Motor neuron (in vitro differentiated cells): ENCODE results near the gene DACT2. TPM values are rescaled to one million over a fixed set of nuclear protein-coding genes. Genes with fewer than 3 reads are reported as not detected.
A peak's percentile ranks its signal among the peaks of the same experiment; 100 is the strongest.

Experiments used
- ATAC-seq, 8 experiments: fragments of 200-7000 bp; cut with Tn5 transposase; replicated peaks in 6 of 8; 2 replicates each; pipeline ENCODE4 v1.8.0; 2021; ENCODE audit warnings: mild to moderate bottlenecking in 8 of 8, moderate library complexity in 8 of 8
- H3K27ac ChIP-seq, 2 donors: fragments of 250-450 bp; sonication (Bioruptor Pico); 2 replicates each; pipeline ENCODE4 v1.9.0; 2021; ENCODE audit warnings: antibody characterized with exemption in 2 of 2, mild to moderate bottlenecking in 2 of 2, moderate library complexity in 1 of 2
- H3K4me1 ChIP-seq, 2 donors: fragments of 250-450 bp; sonication (Bioruptor Pico); replicated peaks in 1 of 2; 2 replicates each; pipeline ENCODE4 v1.6.1; 2021; ENCODE audit warnings: antibody characterized with exemption in 2 of 2, mild to moderate bottlenecking in 2 of 2, moderate library complexity in 1 of 2
- H3K4me3 ChIP-seq, 5 donors: fragments of 250-450 bp; sonication (Bioruptor Pico); 2 replicates each; pipeline ENCODE4 v1.9.0; 2021; ENCODE audit warnings: antibody characterized with exemption in 5 of 5, mild to moderate bottlenecking in 5 of 5, moderate library complexity in 4 of 5
- WGBS, 10 experiments: fragments of 450-650 bp; shearing (Covaris generic); methylation state at CpG; one replicate each; pipeline ENCODE4 v1.0.0; 2022; 5-methylcytosine and 5-hydroxymethylcytosine counted together
- in situ Hi-C, 9 experiments: fragments of 400-800 bp; cut with MboI; loops; one replicate each; pipeline ENCODE4 v1.15.0; 2021; ENCODE audit warnings: low sequenced_read_pairs in 9 of 9, low pct_unique_long_range_greater_than_20kb in 2 of 9; ENCODE audit not compliant: unreplicated experiment in 9 of 9
- total RNA-seq, 8 experiments: library from RNA; unstranded; fragments of 300-600 nt; gene quantifications; 2 replicates each; pipeline versions ENCODE4 v1.2.3 to v1.2.4, GENCODE V29; 2022

DACT2 gene
- total RNA-seq, 8 experiments from 2014 or later, result 0.20 to 7.4 (median 1.1) TPM; not detected in 2

DNA sequence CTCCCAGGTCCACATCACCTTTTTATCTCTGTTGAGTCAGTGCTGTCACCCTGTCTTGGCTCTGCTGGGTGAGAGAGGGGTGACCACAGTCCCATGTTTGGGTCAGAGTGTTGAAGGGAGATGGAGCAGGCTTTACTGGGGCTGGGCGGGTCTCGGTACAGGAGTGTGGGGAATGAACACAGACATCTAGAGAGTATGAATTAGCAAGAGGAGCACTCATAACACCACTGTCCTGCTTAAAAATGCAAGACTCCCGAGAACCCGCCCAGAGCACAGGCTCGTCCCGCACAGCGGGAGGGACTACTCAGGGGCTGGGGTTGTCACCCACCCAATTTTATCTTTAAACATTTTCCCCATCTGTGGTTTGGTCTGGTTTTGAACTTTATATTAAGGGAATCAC lies 27.5 kb upstream of the DACT2 start:
- Histone ChIP-seq H3K27ac (no peak overlapping the region), H3K4me1 (peaks cover 0 to 7% of the 10 kb centered on the region in 2 donors), H3K4me3 (no peak overlapping the region)
- WGBS, 10 experiments, result 83% methylated on average over 7 of the region's 7 CpGs; no CpG with 5 or more reads in 9 of the 10 experiments
- in situ Hi-C loops, result no loop called here
- ATAC-seq, result no peak

GRCh38 chr6:168345896-168346754 lies 26.5 kb upstream of the DACT2 start:
- ATAC-seq, result peak in 4 of 8 experiments; percentile 11 to 68 (median 20)
- H3K4me3 ChIP-seq, result no peak overlapping the region
- H3K27ac ChIP-seq, result no peak overlapping the region
- H3K4me1 ChIP-seq, result peaks cover 0 to 7% of the 10 kb centered on the region in 2 donors
- WGBS, 10 experiments, result 80 to 100% (median 90%) methylated on average over 1 to 3 of the region's 33 CpGs; no CpG with 5 or more reads in 5 of the 10 experiments
- in situ Hi-C loops, result no loop called here

- H3K27ac ChIP-seq, result no peak overlapping the region
- no peak for ATAC-seq
- 94% methylated on average over 13 of the region's 18 CpGs; no CpG with 5 or more reads in 9 of the 10 experiments for WGBS, 10 experiments
- H3K4me3 ChIP-seq, result no peak overlapping the region
- peaks cover 0 to 7% of the 10 kb centered on the region in 2 donors for H3K4me1 ChIP-seq
- in situ Hi-C loops, result no loop called here
Measured at GRCh38 chr6:168345266-168345665, 25.7 kb upstream of the DACT2 start.

- 25 to 96% (median 83%) methylated on average over 1 to 2 of the region's 2 CpGs; no CpG with 5 or more reads in 5 of the 10 experiments for WGBS, 10 experiments
- no peak for ATAC-seq
- H3K4me1 ChIP-seq, result peaks cover 0 to 7% of the 10 kb centered on the region in 2 donors
- in situ Hi-C loops, result no loop called here
- H3K27ac ChIP-seq, result no peak overlapping the region
- H3K4me3 ChIP-seq, result no peak overlapping the region
Measured at GRCh38 chr6:168344338-168344737, 24.8 kb upstream of the DACT2 start.

GRCh38 chr6:168343239-168344150 lies 23.9 kb upstream of the DACT2 start:
- WGBS, 10 experiments, result 8 to 83% (median 65%) methylated on average over 1 to 10 of the region's 24 CpGs; no CpG with 5 or more reads in 3 of the 10 experiments
- Histone ChIP-seq H3K27ac (no peak overlapping the region), H3K4me1 (peaks cover 0 to 7% of the 10 kb centered on the region in 2 donors), H3K4me3 (no peak overlapping the region)
- in situ Hi-C loops, result no loop called here
- peak in 4 of 8 experiments; percentile 24 to 47 (median 27) for ATAC-seq

- H3K4me3 ChIP-seq, result no peak overlapping the region
- no peak for ATAC-seq
- in situ Hi-C loops, result no loop called here
- WGBS, 10 experiments, result 0 to 100% (median 67%) methylated on average over 1 to 3 of the region's 17 CpGs; no CpG with 5 or more reads in 4 of the 10 experiments
- H3K4me1 ChIP-seq, result peaks cover 0 to 7% of the 10 kb centered on the region in 2 donors
- no peak overlapping the region for H3K27ac ChIP-seq
Measured at GRCh38 chr6:168342636-168343035, 23.1 kb upstream of the DACT2 start.

DNA sequence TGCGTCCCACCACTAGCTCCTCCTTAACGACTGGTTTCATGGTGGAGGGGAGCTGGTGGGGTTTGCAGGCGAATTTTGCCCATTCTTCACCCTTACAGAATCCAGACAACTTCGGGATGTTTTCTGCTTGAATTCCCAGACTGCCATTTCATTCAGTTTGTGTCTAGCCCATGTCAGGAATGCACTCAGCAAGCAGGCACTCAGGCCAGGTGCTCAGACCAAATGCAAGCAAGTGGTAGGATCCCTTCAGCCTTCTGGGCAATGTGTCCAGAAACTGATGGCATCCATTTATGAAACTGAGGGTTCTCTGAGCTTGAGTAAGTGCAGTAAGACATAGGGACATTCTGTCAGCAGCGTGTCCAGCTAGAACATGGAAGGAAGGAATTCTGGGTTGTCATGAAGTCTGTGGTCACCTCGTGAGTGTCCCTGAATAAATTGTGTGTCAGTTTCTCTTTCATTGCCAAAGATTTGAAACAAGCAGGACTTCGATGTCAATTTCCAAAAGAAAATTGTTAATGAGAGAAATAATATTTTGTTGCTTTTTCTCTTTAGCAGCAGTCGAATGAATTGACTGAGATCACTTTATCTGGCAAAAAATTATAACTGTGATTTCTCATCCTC lies 21.8 kb upstream of the DACT2 start:
- in situ Hi-C loops, result no loop called here

GRCh38 chr6:168340819-168341218 lies 21.2 kb upstream of the DACT2 start:
- no peak for ATAC-seq
- 35 to 100% (median 100%) methylated on average over 1 to 3 of the region's 10 CpGs; no CpG with 5 or more reads in 5 of the 10 experiments for WGBS, 10 experiments
- Histone ChIP-seq H3K4me3 (no peak overlapping the region), H3K27ac (no peak overlapping the region), H3K4me1 (no peaks in the 10 kb centered on the region)
- in situ Hi-C loops, result no loop called here

More for the DNA sequence above, 21.8 kb upstream of the DACT2 start:
- Histone ChIP-seq H3K4me1 (peaks cover 0 to 4% of the 10 kb centered on the region in 2 donors), H3K4me3 (no peak overlapping the region), H3K27ac (no peak overlapping the region)
- 6 to 95% (median 71%) methylated on average over 1 to 7 of the region's 8 CpGs for WGBS, 10 experiments
- no peak for ATAC-seq

DNA sequence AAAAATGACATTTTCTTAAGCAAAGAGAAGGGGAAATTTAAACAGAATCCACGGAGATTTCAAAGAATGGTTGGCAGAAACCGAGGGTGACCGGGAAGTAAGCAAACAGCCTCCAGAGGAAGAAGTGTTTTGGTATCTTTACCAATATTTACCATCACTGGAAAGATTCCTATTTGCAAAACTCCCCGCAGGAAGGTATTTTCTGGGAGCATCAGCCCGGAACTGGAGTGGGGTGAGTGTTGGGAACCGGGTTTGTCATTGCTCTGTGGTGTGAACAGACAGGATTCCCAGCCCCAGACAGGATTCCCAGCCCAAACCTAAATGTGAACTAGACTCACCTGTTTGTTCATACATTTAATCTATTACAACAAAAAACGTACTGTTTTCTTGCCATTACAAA lies 19.2 kb upstream of the DACT2 start:
- Histone ChIP-seq H3K4me3 (no peak overlapping the region), H3K27ac (no peak overlapping the region), H3K4me1 (peaks cover 4 to 6% of the 10 kb centered on the region in 2 donors)
- in situ Hi-C loops, result no loop called here
- 7 to 89% (median 75%) methylated on average over 3 to 7 of the region's 7 CpGs for WGBS, 10 experiments
- ATAC-seq, result peak in 1 of 8 experiments; percentile 23

DNA sequence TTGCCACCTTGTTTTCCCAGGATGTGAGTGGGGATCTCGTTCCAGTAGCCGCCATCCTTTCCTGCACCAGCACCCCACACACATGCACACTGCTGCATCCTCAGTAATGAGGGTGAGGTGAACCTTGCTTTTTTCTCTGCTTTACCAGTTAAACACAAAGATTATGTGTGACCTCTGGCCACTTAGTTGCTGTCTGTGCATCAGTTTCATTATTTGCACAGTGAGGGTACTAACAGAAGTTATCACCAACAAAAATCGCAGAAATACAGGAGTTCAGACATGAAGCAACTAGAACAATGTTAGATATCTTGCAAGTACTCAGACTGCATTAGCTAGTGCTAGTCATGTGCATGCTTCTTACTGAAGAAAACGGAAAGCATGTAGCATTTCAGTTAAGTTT lies 17.4 kb upstream of the DACT2 start:
- in situ Hi-C loops, result no loop called here
- WGBS, 10 experiments, result 0 to 93% (median 81%) methylated on average over 1 to 4 of the region's 4 CpGs
- no peak overlapping the region for H3K27ac ChIP-seq
- no peak overlapping the region for H3K4me3 ChIP-seq
- no peak for ATAC-seq
- H3K4me1 ChIP-seq, result peaks cover 10 to 14% of the 10 kb centered on the region in 2 donors

DNA sequence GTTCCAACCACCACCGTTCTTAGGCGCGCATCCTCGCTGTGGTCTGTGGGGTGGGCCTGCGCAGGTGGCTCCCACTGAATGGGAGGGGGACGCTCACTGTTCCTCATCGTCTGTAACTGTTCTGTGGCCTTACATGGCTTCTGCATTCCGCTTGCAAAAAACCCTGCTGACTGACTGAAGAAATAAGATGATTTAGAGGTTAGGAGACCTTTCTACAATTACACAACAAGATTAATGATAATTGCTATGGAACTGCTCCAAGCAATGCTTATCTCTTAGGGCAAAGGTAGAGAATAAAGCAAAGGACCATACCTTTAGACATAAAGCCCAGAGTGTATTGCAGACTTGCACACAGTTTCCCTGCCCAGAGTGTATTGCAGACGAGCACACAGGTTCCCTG lies 14.4 kb upstream of the DACT2 start:
- WGBS, 10 experiments, result 0 to 93% (median 75%) methylated on average over 1 to 8 of the region's 9 CpGs; no CpG with 5 or more reads in 4 of the 10 experiments
- H3K27ac ChIP-seq, result no peak overlapping the region
- H3K4me1 ChIP-seq, result peaks cover 10 to 16% of the 10 kb centered on the region in 2 donors
- peak in 4 of 8 experiments; percentile 43 to 79 (median 52) for ATAC-seq
- in situ Hi-C loops, result no loop called here
- H3K4me3 ChIP-seq, result no peak overlapping the region

DNA sequence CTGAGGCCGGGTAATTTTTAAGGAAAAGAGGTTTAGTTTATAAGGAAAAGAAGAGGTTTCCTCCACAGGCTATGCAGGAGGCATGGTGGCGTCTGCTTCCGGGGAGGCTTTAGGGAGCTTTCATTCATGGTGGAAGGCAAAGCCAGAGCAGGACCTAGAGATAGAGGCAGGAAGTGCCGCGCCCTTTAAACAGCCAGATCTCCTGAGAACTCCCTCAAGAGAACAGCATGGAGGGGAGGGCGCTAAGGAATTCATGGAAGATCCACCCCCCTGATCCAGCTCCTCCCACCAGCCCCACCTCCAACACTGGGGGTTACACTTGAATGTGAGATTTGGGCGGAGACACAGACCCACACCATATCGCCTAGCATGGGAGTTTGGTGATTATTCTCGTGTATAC lies 13.9 kb upstream of the DACT2 start:
- in situ Hi-C loops, result no loop called here
- peak in 2 of 8 experiments; percentile 15 to 17 for ATAC-seq
- Histone ChIP-seq H3K4me3 (no peak overlapping the region), H3K27ac (no peak overlapping the region), H3K4me1 (peaks cover 10 to 16% of the 10 kb centered on the region in 2 donors)
- 0 to 100% (median 68%) methylated on average over 1 to 5 of the region's 9 CpGs; no CpG with 5 or more reads in 3 of the 10 experiments for WGBS, 10 experiments
